Vagina (tissue), 2 donors: ENCODE results near the gene GPRC5D. TPM values are rescaled to one million over a fixed set of nuclear protein-coding genes. Genes with fewer than 3 reads are reported as not detected.
A peak's percentile ranks its signal among the peaks of the same experiment; 100 is the strongest.

Experiments used
- DNase-seq, 2 donors: peaks; one replicate each; pipeline ENCODE4 v3.0.0-alpha.2; 2017; ENCODE audit errors: extremely low spot score in 2 of 2
- H3K27ac ChIP-seq: fragments of 200-600 bp; sonication (generic); one replicate; pipeline ENCODE4 v1.5.1; 2019
- H3K27me3 ChIP-seq: fragments of 200-600 bp; sonication (generic); one replicate; pipeline ENCODE4 v1.5.1; 2019
- H3K36me3 ChIP-seq, 2 donors: fragments of 200-600 bp; sonication (generic); one replicate each; pipeline ENCODE4 v1.5.1; 2017 to 2019
- H3K4me1 ChIP-seq: fragments of 200-600 bp; sonication (generic); one replicate; pipeline ENCODE4 v1.5.1; 2019
- H3K4me3 ChIP-seq, 2 donors: fragments of 200-600 bp; sonication (generic); 1 replicate in 1 of 2; 2 replicates in 1 of 2; pipeline ENCODE4 v1.5.1; 2016 to 2019
- H3K9me3 ChIP-seq: fragments of 200-600 bp; sonication (generic); one replicate; pipeline ENCODE4 v1.5.1; 2019
- POLR2A ChIP-seq, 2 donors: fragments of 450-650 bp; IDR thresholded peaks; one replicate each; pipeline ENCODE4 v1.6.1; 2017; ENCODE audit warnings: antibody characterized with exemption in 2 of 2, mild to moderate bottlenecking in 2 of 2, moderate library complexity in 2 of 2
- POLR2AphosphoS5 ChIP-seq, 2 donors: sonication (generic); formaldehyde crosslinking; IDR thresholded peaks; one replicate each; pipeline ENCODE4 v1.9.0; 2017; ENCODE audit warnings: antibody characterized with exemption in 2 of 2, mild to moderate bottlenecking in 2 of 2, low read depth in 1 of 2; ENCODE audit not compliant: insufficient read depth in 1 of 2
- intact Hi-C: fragments of 100-400 bp; cut with DNase I; formaldehyde crosslinking; loops from one replicate; pipeline ENCODE4 v1.15.1; 2023
- total RNA-seq: library from RNA; depleted of rRNA; stranded (reverse); fragments of >200 nt; gene quantifications from one replicate; pipeline ENCODE4 v1.2.3, GENCODE V29; 2016
- TF ChIP-seq, protein P1 (sequence below), 3 experiments: fragments of 450-650 bp in 2 of 3; fragments of 200-600 bp in 1 of 3; sonication (generic) in 1 of 3; IDR thresholded peaks; one replicate each; pipeline ENCODE4 v1.5.1; 2017 to 2019; ENCODE audit warnings: antibody characterized with exemption in 3 of 3, mild to moderate bottlenecking in 2 of 3, moderate library complexity in 2 of 3

The GPRC5D gene
- total RNA-seq, 1 donor from 2014 or later: not detected

- H3K27ac ChIP-seq: peak overlapping the region; percentile 92
- intact Hi-C loops: loop anchor here (10.0 kb wide), 1 partner anchor 305 kb away; no protein-coding TSS in a partner anchor
- H3K4me1 ChIP-seq: peaks cover 50% of the 10 kb centered on the region
- H3K4me3 ChIP-seq: no peak overlapping the region
- no peaks in the 10 kb centered on the region for H3K9me3 ChIP-seq
- H3K36me3 ChIP-seq: no peaks in the 10 kb centered on the region
- no peaks in the 10 kb centered on the region for H3K27me3 ChIP-seq
- DNase-seq: peak in 1 of 2 donors; percentile 95
- TF ChIP-seq POLR2AphosphoS5 (IDR thresholded peaks at IDR 0.05; ENCODE audit: insufficient read depth in 1 of 2, low read depth in 1 of 2) (peak; percentile 15 to 57), POLR2A (IDR thresholded peaks at IDR 0.05) (no peak)
- TF ChIP-seq, protein P1, sequence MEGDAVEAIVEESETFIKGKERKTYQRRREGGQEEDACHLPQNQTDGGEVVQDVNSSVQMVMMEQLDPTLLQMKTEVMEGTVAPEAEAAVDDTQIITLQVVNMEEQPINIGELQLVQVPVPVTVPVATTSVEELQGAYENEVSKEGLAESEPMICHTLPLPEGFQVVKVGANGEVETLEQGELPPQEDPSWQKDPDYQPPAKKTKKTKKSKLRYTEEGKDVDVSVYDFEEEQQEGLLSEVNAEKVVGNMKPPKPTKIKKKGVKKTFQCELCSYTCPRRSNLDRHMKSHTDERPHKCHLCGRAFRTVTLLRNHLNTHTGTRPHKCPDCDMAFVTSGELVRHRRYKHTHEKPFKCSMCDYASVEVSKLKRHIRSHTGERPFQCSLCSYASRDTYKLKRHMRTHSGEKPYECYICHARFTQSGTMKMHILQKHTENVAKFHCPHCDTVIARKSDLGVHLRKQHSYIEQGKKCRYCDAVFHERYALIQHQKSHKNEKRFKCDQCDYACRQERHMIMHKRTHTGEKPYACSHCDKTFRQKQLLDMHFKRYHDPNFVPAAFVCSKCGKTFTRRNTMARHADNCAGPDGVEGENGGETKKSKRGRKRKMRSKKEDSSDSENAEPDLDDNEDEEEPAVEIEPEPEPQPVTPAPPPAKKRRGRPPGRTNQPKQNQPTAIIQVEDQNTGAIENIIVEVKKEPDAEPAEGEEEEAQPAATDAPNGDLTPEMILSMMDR (IDR thresholded peaks at IDR 0.05): no peak
These were observed 52.2 kb downstream of the GPRC5D start for GRCh38 chr12:12899530-12900380.

- peak overlapping the region; percentile 92 for H3K27ac ChIP-seq
- H3K4me3 ChIP-seq: no peak overlapping the region
- H3K4me1 ChIP-seq: peaks cover 46% of the 10 kb centered on the region
- intact Hi-C loops: no loop called here
- DNase-seq: no peak
- H3K9me3 ChIP-seq: no peaks in the 10 kb centered on the region
- no peaks in the 10 kb centered on the region for H3K36me3 ChIP-seq
- TF ChIP-seq, protein P1 (IDR thresholded peaks at IDR 0.05): no peak
- TF ChIP-seq POLR2A (IDR thresholded peaks at IDR 0.05) (no peak), POLR2AphosphoS5 (IDR thresholded peaks at IDR 0.05; ENCODE audit: insufficient read depth in 1 of 2, low read depth in 1 of 2) (no peak)
- no peaks in the 10 kb centered on the region for H3K27me3 ChIP-seq
These were observed 53.0 kb downstream of the GPRC5D start for GRCh38 chr12:12898911-12899511.

- Histone ChIP-seq H3K27ac (peak overlapping the region; percentile 92), H3K9me3 (no peaks in the 10 kb centered on the region)
- intact Hi-C loops: no loop called here
These were observed 53.7 kb downstream of the GPRC5D start for GRCh38 chr12:12898136-12898717.

DNA sequence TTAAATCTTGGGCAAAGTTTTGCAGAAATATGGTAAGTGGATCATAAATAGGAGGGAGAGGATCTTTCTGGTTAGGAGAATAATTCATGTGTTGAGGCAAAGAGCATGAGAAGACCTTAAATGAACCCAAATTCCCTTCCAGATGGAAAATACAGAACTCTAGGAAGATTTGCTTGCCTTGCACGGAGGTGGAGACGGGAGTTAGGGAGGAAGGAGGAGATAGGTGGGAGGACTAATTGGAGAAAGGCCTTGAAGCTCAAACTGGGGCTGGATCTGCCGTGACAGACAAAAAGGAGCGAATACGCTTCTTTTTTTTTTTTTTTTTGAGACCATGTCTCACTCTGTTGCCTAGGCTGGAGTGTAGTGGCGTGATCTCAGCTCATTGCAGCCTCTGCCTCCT, 54.7 kb downstream of the GPRC5D start:
- TF ChIP-seq, protein P1 (IDR thresholded peaks at IDR 0.05): no peak
- no peak for TF ChIP-seq POLR2A (IDR thresholded peaks at IDR 0.05)
- no peak for TF ChIP-seq POLR2AphosphoS5 (IDR thresholded peaks at IDR 0.05; ENCODE audit: insufficient read depth in 1 of 2, low read depth in 1 of 2)
- H3K9me3 ChIP-seq: no peaks in the 10 kb centered on the region
- H3K27me3 ChIP-seq: no peaks in the 10 kb centered on the region
- no peaks in the 10 kb centered on the region for H3K36me3 ChIP-seq
- peak overlapping the region; percentile 92 for H3K27ac ChIP-seq
- H3K4me1 ChIP-seq: peaks cover 39% of the 10 kb centered on the region
- intact Hi-C loops: no loop called here
- H3K4me3 ChIP-seq: no peak overlapping the region
- no peak for DNase-seq

More at GRCh38 chr12:12898136-12898717, 53.7 kb downstream of the GPRC5D start:
- Histone ChIP-seq H3K36me3 (no peaks in the 10 kb centered on the region), H3K4me3 (no peak overlapping the region), H3K4me1 (peaks cover 38% of the 10 kb centered on the region), H3K27me3 (no peaks in the 10 kb centered on the region)
- no peak for DNase-seq
- no peak for TF ChIP-seq POLR2AphosphoS5 (IDR thresholded peaks at IDR 0.05; ENCODE audit: insufficient read depth in 1 of 2, low read depth in 1 of 2)
- TF ChIP-seq POLR2A (IDR thresholded peaks at IDR 0.05): no peak
- TF ChIP-seq, protein P1 (IDR thresholded peaks at IDR 0.05): no peak
